Mesendoderm (in vitro differentiated cells): ENCODE data around the gene MYZAP. TPM values are rescaled to one million over a fixed set of nuclear protein-coding genes. Genes with fewer than 3 reads are reported as not detected.

Source experiments
- DNase-seq: peaks from one replicate; pipeline ENCODE4 v3.0.0; 2013
- H2AK5ac ChIP-seq: 2 replicates; pipeline ENCODE4 v1.6.1; 2013; ENCODE audit warnings: low read length, inconsistent platforms
- H2BK120ac ChIP-seq: 2 replicates; pipeline ENCODE4 v1.6.1; 2013; ENCODE audit warnings: low read depth, mild to moderate bottlenecking, low read length, moderate library complexity, mixed read lengths
- H2BK15ac ChIP-seq: replicated peaks from 2 replicates; pipeline ENCODE4 v1.6.1; 2013; ENCODE audit warnings: low read depth, mild to moderate bottlenecking, moderate library complexity
- H2BK5ac ChIP-seq: 2 replicates; pipeline ENCODE4 v1.6.1; 2013; ENCODE audit warnings: low read length, inconsistent platforms
- H3K18ac ChIP-seq: 2 replicates; pipeline ENCODE4 v1.6.1; 2013; ENCODE audit warnings: mild to moderate bottlenecking, low read length, mixed read lengths
- H3K23ac ChIP-seq: one replicate; pipeline ENCODE4 v1.6.1; 2013; ENCODE audit warnings: low read length
- H3K27ac ChIP-seq: 2 replicates; pipeline ENCODE4 v1.5.1; 2013; ENCODE audit warnings: low read depth, mild to moderate bottlenecking, inconsistent platforms, low read length, moderate library complexity
- H3K27me3 ChIP-seq: 2 replicates; pipeline ENCODE4 v1.6.1; 2013; ENCODE audit warnings: low read length, control low read depth, mild to moderate bottlenecking, inconsistent platforms; ENCODE audit not compliant: insufficient read depth, poor library complexity
- H3K36me3 ChIP-seq: 2 replicates; pipeline ENCODE4 v1.6.1; 2013; ENCODE audit warnings: low read length, inconsistent platforms; ENCODE audit not compliant: control insufficient read depth, insufficient read depth
- H3K4ac ChIP-seq: one replicate; pipeline ENCODE4 v1.6.1; 2013; ENCODE audit warnings: low read depth, mild to moderate bottlenecking, low read length, moderate library complexity
- H3K4me1 ChIP-seq: 2 replicates; pipeline ENCODE4 v1.6.1; 2013; ENCODE audit warnings: low read depth, low read length, inconsistent platforms; ENCODE audit not compliant: control insufficient read depth
- H3K4me2 ChIP-seq: 2 replicates; pipeline ENCODE4 v1.6.1; 2013; ENCODE audit warnings: low read length
- H3K4me3 ChIP-seq: 2 replicates; pipeline ENCODE4 v1.5.1; 2013; ENCODE audit warnings: mild to moderate bottlenecking, low read length
- H3K56ac ChIP-seq: one replicate; pipeline ENCODE4 v1.6.1; 2013; ENCODE audit warnings: low read length
- H3K79me1 ChIP-seq: 2 replicates; pipeline ENCODE4 v1.6.1; 2013; ENCODE audit warnings: low read length, inconsistent platforms
- H3K79me2 ChIP-seq: 2 replicates; pipeline ENCODE4 v1.6.1; 2013; ENCODE audit warnings: mild to moderate bottlenecking, low read length; ENCODE audit not compliant: control insufficient read depth, insufficient read depth
- H3K9ac ChIP-seq: 2 replicates; pipeline ENCODE4 v1.6.1; 2013; ENCODE audit warnings: low read length, inconsistent platforms
- H4K5ac ChIP-seq: one replicate; pipeline ENCODE4 v1.6.1; 2013; ENCODE audit warnings: low read length
- H4K8ac ChIP-seq: one replicate; pipeline ENCODE4 v1.6.1; 2013; ENCODE audit warnings: low read depth, mild to moderate bottlenecking, control low read depth, low read length, moderate library complexity
- WGBS: extraction: QIAGEN DNeasy Blood & Tissue Kit; methylation state at CpG from one replicate; pipeline ENCODE4 v1.1.7; 2013; ENCODE audit warnings: low lambda C conversion rate, missing lambda C conversion rate; ENCODE audit not compliant: insufficient coverage; ENCODE audit errors: extremely low coverage; 5-methylcytosine and 5-hydroxymethylcytosine counted together
- polyA plus RNA-seq, 2 experiments: library from polyadenylated mRNA; stranded (reverse); fragments of 200-250 nt; gene quantifications; one replicate each; pipeline ENCODE4 v1.2.3, GENCODE V29; 2013

The MYZAP gene, protein sequence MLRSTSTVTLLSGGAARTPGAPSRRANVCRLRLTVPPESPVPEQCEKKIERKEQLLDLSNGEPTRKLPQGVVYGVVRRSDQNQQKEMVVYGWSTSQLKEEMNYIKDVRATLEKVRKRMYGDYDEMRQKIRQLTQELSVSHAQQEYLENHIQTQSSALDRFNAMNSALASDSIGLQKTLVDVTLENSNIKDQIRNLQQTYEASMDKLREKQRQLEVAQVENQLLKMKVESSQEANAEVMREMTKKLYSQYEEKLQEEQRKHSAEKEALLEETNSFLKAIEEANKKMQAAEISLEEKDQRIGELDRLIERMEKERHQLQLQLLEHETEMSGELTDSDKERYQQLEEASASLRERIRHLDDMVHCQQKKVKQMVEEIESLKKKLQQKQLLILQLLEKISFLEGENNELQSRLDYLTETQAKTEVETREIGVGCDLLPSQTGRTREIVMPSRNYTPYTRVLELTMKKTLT
- polyA plus RNA-seq (2013, experiment 1 of 2), result 0.59 TPM
- 0.81 TPM for polyA plus RNA-seq (2013, experiment 2 of 2)

DNA sequence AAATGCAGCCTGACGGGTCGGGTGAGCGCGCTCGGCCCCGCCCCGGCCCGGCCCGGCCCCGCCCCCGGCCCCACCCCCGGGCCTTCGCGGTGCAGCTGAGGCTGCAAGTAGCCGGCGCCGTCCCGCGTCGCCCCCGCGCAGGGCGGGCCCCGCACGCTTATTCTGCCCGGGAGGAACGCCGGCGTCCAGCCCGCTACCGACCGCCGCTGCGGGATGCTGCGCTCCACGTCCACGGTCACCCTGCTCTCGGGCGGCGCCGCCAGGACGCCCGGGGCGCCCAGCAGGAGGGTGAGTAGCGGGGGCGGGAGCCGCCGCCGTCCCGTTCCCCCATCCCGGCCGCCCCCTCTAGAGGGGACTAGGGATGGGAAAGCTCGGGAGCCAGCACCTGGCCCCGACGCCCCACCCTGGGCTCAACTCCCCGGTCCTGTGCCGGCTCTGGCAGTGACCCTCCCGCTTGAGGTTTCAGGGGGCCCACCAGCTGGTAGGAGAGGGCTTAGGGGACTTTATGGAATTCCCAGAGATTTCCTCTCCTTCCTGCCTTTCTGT, at the start of gene MYZAP:
Gene MYZAP, plus strand, starts transcription at position 83 of the 546 bp plus-strand sequence. Its CDS starts 131 bp downstream, at position 214.
- H3K9ac ChIP-seq, result peak within 1 kb of the TSS; percentile 42
- peak within 1 kb of the TSS; percentile 79 for H3K56ac ChIP-seq
- no peak within 1 kb of the TSS for H2AK5ac ChIP-seq
- WGBS, result no CpG with 5 or more reads among the region's 58 CpGs
- H3K18ac ChIP-seq, result no peak within 1 kb of the TSS
- H3K4me2 ChIP-seq, result peak within 1 kb of the TSS; percentile 41
- no peaks in the 10 kb centered on the region for H3K79me1 ChIP-seq
- H2BK120ac ChIP-seq, result no peak within 1 kb of the TSS
- H2BK5ac ChIP-seq, result no peak within 1 kb of the TSS
- no peak within 1 kb of the TSS for H3K4ac ChIP-seq
- H3K4me3 ChIP-seq, result peak within 1 kb of the TSS; percentile 29
- no peak within 1 kb of the TSS for H3K23ac ChIP-seq
- H3K27me3 ChIP-seq, result no peaks in the 10 kb centered on the region
- DNase-seq, result peak; percentile 18
- no peak within 1 kb of the TSS for H4K5ac ChIP-seq
- H3K27ac ChIP-seq, result no peak within 1 kb of the TSS
- no peaks in the 10 kb centered on the region for H3K79me2 ChIP-seq
- H4K8ac ChIP-seq, result no peak within 1 kb of the TSS
- H3K36me3 ChIP-seq, result no peaks in the 10 kb centered on the region
- H3K4me1 ChIP-seq, result no peaks in the 10 kb centered on the region
- no peak within 1 kb of the TSS for H2BK15ac ChIP-seq

DNA sequence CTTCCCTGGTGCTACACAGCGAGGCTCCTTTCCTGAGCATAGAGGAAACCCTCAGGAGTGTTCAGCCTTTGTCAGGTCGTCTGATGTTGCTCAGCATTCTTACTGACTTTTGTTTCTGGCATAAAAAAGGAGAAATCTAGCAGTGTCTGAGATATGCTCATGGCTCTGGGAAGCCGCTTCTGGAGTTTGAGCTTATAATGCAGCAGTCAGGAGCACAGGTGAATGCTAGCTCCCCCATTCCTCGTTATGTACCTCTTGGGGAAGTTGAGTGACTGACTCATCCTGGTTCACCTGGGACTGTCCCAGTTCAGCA, 49.2 kb upstream of the MYZAP start:
- H3K9ac ChIP-seq, result no peak overlapping the region
- no peak overlapping the region for H3K27ac ChIP-seq
- no CpG with 5 or more reads among the region's 4 CpGs for WGBS
- no peaks in the 10 kb centered on the region for H3K27me3 ChIP-seq
- no peaks in the 10 kb centered on the region for H3K79me1 ChIP-seq
- H4K8ac ChIP-seq, result no peak overlapping the region
- DNase-seq, result no peak
- H3K4ac ChIP-seq, result no peak overlapping the region
- no peak overlapping the region for H2BK120ac ChIP-seq
- H3K4me2 ChIP-seq, result no peak overlapping the region
- no peak overlapping the region for H3K56ac ChIP-seq
- no peak overlapping the region for H2AK5ac ChIP-seq
- no peak overlapping the region for H2BK5ac ChIP-seq
- H4K5ac ChIP-seq, result no peak overlapping the region
- H3K79me2 ChIP-seq, result no peaks in the 10 kb centered on the region
- H3K36me3 ChIP-seq, result no peaks in the 10 kb centered on the region
- no peak overlapping the region for H3K23ac ChIP-seq
- no peak overlapping the region for H3K4me3 ChIP-seq
- H3K18ac ChIP-seq, result no peak overlapping the region
- H3K4me1 ChIP-seq, result peaks cover 2% of the 10 kb centered on the region
- H2BK15ac ChIP-seq, result no peak overlapping the region

DNA sequence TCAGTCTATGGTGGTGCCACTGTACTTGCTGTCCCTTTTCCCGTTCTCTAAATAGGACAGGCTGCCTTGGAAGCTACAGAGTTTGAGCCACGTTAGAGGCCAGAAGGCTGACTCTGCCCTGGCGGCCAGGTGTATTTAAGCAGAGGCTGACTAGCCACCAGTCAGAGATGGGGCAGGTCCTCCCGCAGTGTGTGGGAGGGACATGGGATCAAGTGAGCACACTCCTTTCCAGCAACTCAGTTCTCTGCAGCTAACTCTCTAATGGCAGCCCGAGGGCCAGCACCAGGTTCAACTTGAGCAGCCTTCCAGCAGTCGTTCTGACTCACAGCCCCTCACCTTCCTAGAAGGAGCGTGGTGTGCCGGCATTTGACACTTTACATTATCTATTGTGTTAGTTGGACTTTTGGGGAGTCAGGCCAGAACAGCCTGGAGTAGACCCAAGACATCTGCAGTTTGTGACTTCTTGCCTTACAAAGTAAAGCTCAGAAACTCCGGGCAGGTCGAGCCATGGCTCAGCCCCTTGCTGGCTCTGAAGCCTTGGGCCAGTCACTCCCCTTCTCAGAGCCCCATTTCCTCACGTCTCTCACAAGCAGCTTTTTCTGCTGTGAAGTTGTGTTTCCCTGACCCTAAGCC, 46.7 kb upstream of the MYZAP start:
- Histone ChIP-seq H2BK15ac (no peak overlapping the region), H3K56ac (no peak overlapping the region), H3K4me3 (no peak overlapping the region), H3K9ac (no peak overlapping the region), H2BK5ac (no peak overlapping the region), H3K23ac (no peak overlapping the region), H2AK5ac (no peak overlapping the region), H2BK120ac (no peak overlapping the region), H3K79me2 (no peaks in the 10 kb centered on the region), H3K27me3 (no peaks in the 10 kb centered on the region), H3K79me1 (no peaks in the 10 kb centered on the region), H4K8ac (no peak overlapping the region), H4K5ac (no peak overlapping the region), H3K27ac (no peak overlapping the region), H3K36me3 (no peaks in the 10 kb centered on the region), H3K18ac (no peak overlapping the region), H3K4me1 (peaks cover 15% of the 10 kb centered on the region), H3K4ac (no peak overlapping the region), H3K4me2 (no peak overlapping the region)
- WGBS, result no CpG with 5 or more reads among the region's 11 CpGs
- DNase-seq, result no peak

DNA sequence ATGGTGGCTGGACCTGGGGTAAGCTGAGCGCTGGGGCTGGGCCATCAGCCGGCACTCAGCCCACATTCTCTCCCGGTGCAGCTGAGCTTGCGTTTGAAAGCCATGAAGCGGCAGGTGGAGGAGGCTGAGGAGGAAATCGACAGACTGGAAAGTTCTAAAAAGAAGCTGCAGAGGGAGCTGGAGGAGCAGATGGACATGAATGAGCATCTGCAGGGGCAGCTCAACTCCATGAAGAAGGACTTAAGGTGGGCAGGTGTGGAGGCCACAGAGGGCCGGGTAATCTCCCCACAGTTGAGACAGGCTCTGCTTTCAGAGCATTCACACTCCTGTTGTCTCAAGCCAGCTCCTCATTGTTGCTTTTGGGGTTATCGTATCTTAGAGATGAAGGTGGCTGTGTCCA, 45.7 kb upstream of the MYZAP start:
- H3K4me1 ChIP-seq, result peaks cover 17% of the 10 kb centered on the region
- no peak overlapping the region for H2AK5ac ChIP-seq
- no peak overlapping the region for H3K27ac ChIP-seq
- peak; percentile 49 for DNase-seq
- H3K27me3 ChIP-seq, result no peaks in the 10 kb centered on the region
- no peak overlapping the region for H3K4me2 ChIP-seq
- H2BK5ac ChIP-seq, result no peak overlapping the region
- H3K56ac ChIP-seq, result no peak overlapping the region
- H4K5ac ChIP-seq, result no peak overlapping the region
- no peak overlapping the region for H3K18ac ChIP-seq
- H2BK120ac ChIP-seq, result no peak overlapping the region
- no peak overlapping the region for H3K23ac ChIP-seq
- H3K79me1 ChIP-seq, result no peaks in the 10 kb centered on the region
- H2BK15ac ChIP-seq, result no peak overlapping the region
- H3K4ac ChIP-seq, result no peak overlapping the region
- H3K4me3 ChIP-seq, result no peak overlapping the region
- no CpG with 5 or more reads among the region's 8 CpGs for WGBS
- no peak overlapping the region for H4K8ac ChIP-seq
- no peaks in the 10 kb centered on the region for H3K36me3 ChIP-seq
- no peaks in the 10 kb centered on the region for H3K79me2 ChIP-seq
- no peak overlapping the region for H3K9ac ChIP-seq

DNA sequence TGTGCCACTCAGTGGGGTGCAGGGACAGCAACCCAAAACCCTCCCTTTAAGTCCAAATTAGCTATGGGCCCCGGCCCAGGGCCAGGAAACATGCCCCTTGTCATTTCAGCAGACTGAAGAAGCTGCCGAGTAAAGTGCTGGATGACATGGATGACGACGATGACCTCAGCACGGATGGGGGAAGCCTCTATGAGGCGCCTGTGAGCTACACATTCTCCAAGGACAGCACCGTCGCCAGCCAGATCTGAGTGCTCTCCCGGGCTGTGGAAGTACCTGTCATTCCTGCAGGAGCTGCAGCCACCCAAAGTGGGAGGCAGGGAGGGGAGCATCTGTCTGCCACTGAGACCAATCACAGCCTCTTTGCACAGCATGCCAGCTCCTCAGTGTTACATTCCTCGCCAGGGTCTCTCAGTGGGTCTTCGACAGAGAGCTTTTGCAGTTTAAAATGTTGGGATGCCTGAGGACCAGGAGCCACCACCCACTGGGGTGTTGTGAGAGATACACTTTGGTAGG, 44.4 kb upstream of the MYZAP start:
- Histone ChIP-seq H3K4me1 (peaks cover 26% of the 10 kb centered on the region), H3K23ac (no peak overlapping the region), H3K9ac (no peak overlapping the region), H3K4me3 (no peak overlapping the region), H3K27ac (peak overlapping the region; percentile 34), H3K27me3 (no peaks in the 10 kb centered on the region), H2BK5ac (no peak overlapping the region), H3K56ac (no peak overlapping the region), H3K79me1 (no peaks in the 10 kb centered on the region), H4K8ac (no peak overlapping the region), H4K5ac (no peak overlapping the region), H3K4me2 (no peak overlapping the region), H2AK5ac (no peak overlapping the region), H3K79me2 (no peaks in the 10 kb centered on the region), H2BK15ac (no peak overlapping the region), H3K4ac (no peak overlapping the region), H2BK120ac (no peak overlapping the region), H3K36me3 (no peaks in the 10 kb centered on the region), H3K18ac (no peak overlapping the region)
- peak; percentile 90 for DNase-seq
- no CpG with 5 or more reads among the region's 11 CpGs for WGBS
